ENCODE data around the gene HEPH.
"Not testable (repeated sequence)": the region's sequence is repeated elsewhere in the genome, so short reads cannot be mapped to it uniquely, and the experiment has no call there.

DNA sequence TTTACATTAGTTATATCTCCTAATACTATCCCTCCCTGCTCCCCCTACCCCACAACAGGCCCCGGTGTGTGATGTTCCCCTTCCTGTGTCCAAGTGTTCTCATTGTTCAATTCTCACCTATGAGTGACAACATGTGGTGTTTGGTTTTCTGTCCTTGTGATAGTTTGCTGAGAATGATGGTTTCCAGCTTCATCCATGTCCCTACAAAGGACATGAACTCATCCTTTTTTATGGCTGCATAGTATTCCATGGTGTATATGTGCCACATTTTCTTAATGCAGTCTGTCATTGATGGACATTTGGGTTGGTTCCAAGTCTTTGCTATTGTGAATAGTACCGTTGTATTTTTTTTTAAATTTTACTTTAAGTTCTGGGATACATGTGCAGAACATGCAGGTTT, 42.7 kb upstream of the HEPH start:
- not testable (repeated sequence) for TF ChIP-seq CTCF (IDR thresholded peaks at IDR 0.05); EZH2 (IDR thresholded peaks at IDR 0.05; ENCODE audit: borderline replicate concordance, insufficient read depth, low read depth, low read length, poor library complexity, severe bottlenecking)
